AG09319 (cell line): Measurements from ENCODE around the gene RHOT1.

Experiments used
- DNase-seq: peaks from one replicate; pipeline ENCODE4 v3.0.0-alpha.2; 2010; ENCODE audit warnings: low read depth; ENCODE audit errors: extremely low read depth
- TF ChIP-seq, protein P1 (sequence below): IDR thresholded peaks from 2 replicates; pipeline ENCODE4 v1.5.1; 2011; ENCODE audit warnings: low read depth, mild to moderate bottlenecking, inconsistent platforms, low read length, moderate library complexity

Gene RHOT1

DNA sequence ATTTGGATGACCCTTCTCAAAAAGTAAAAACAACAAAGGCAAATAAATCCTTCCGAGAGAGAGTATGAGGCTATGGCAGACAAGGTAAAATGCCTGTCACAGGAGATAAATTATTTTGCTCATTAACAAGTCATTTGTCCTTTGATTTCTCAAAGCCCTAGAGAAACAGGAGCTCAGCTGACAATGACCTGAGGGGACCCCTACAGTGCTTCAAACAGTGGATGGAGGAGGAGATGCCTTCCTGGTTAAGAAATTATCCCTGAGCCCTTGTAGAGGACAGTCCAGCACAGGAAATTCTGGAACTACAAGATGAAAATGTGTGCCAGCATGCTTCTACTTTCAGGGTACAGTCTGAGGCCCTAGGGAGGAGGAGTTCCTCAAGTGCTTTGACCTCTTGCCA, 99.3 kb downstream of the RHOT1 start:
- TF ChIP-seq, protein P1, sequence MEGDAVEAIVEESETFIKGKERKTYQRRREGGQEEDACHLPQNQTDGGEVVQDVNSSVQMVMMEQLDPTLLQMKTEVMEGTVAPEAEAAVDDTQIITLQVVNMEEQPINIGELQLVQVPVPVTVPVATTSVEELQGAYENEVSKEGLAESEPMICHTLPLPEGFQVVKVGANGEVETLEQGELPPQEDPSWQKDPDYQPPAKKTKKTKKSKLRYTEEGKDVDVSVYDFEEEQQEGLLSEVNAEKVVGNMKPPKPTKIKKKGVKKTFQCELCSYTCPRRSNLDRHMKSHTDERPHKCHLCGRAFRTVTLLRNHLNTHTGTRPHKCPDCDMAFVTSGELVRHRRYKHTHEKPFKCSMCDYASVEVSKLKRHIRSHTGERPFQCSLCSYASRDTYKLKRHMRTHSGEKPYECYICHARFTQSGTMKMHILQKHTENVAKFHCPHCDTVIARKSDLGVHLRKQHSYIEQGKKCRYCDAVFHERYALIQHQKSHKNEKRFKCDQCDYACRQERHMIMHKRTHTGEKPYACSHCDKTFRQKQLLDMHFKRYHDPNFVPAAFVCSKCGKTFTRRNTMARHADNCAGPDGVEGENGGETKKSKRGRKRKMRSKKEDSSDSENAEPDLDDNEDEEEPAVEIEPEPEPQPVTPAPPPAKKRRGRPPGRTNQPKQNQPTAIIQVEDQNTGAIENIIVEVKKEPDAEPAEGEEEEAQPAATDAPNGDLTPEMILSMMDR, result no peak
- DNase-seq, result no peak

DNA sequence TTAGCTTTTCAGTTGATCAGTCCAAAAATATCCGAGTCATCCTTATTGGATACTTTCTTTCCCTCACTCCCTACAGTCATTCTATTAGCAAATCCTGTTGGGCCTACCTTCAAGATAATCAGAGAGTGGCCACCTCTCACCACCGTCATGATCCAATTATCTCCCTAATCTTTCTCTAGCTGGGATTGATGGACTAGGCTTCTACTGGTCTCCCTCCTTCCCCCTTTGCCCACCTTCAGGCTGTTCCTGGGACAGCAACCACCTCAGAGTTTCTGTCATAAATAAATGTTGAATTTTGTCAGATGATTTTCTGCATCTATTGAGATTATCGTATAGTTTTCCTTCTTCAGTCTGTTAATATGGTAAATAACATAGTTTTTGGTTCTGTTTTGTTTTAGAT, 107.2 kb downstream of the RHOT1 start:
- no peak for DNase-seq
- TF ChIP-seq, protein P1, result no peak

DNA sequence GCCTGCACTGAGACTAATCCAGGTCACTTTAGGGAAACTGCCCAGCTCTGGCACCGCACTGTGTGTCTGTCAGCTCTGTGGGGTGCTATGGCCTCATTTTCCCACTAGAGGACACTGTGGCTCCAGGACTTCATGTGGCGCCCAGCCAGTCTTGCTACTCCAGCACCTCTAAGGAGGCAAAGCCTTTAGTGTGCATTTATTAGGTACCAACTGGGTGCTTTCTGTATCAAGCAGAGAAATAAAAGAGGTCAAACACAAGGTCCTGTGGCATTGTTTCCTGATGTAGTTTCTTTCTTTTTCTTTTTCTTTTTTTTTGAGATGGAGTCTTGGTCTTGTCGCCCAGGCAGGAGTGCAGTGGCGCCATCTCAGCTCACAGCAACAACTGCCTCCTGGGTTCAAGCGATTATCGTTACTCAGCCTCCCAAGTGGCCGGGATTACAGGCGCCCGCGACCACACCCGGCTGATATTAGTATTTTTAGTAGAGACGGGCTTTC, 110.9 kb downstream of the RHOT1 start:
- DNase-seq, result peak; percentile 37
- TF ChIP-seq, protein P1, result peak; percentile 100

DNA sequence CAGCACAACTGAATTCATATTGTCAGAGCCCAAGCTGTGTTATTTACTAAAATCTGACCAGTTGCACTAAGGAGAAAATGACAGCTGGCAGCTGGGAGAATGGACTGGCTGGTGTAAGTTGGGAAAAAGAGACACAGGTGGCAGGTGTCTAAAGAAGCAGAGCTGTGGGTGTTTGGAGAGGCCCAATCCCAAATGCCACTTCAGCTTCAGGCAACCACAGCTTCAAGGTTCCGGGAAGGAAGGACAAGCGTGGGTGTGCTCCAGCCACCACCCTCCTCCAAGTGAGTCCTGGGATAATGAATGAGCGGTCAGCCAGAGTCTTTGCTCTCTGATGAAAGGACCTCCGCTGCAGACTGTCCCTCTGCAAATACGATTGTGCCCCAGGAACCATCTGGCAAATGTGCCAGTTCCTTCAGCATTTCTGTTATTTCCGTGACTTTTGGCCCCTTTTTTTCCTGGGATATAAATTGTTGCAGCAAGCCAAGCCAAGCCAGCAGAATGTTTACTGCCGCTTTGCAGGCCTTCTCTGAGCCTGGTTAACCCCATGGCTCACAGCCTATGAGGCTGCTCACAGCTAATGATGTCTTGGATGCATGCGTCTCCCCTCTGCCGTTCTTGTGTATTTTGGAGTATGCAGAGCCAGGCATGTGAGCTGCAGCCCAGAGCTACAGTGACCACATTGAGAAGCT, 113.9 kb downstream of the RHOT1 start:
- DNase-seq, result no peak

DNA sequence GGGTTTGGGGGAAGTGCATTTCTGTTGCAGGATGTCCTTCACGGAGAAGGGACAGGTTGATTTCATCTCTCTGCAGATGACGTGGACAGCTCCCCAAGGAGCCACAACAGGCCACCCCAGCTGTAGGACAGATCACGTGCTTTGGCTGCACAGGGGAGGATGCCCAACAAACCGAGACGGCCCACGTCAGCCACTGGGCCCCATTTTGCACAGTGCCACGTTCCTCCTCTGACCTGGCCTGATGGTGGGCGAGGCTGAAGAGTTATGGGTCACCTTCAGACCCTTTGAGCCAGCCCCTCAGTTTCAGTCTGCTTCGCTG, 114.4 kb downstream of the RHOT1 start:
- TF ChIP-seq, protein P1, result no peak

More for the DNA sequence above, 113.9 kb downstream of the RHOT1 start:
- TF ChIP-seq, protein P1, result no peak

DNA sequence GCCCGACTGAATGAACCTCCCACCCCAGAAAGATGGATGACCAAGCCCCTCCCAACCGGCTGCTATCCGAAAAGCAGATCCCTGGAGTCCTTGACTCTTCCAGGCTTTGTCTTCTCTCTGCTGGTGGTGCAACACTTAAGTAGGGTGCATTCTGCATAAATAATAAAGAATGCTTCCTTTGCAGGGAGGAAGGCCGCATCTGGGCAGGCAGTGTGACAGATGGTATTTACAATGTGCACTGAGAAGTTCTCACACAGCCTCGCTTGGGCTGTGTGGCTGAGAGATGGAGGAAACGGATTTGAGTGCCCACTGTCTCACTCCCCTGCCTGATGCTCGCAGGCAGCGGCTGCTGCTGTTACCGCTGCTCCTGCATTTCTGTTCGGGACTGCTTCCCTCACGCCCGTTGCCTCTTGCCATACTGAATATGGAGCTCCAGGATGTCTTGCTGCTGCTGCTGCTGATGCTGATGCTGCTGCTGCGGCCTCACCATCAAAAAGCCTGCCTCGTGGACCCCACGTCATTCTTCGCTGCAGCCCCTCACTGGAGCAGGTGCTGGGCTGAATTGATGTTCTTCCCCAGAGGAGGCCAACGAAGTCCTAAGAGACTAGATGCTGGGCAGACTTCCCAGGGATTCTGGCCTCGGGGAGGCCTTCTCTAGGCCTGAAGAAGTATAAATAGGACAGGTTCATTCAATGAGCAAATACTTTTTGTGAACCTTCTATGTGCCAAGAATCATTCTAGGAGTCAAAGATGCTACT, 116.3 kb downstream of the RHOT1 start:
- TF ChIP-seq, protein P1, result no peak
- DNase-seq, result no peak

More for the DNA sequence above, 114.4 kb downstream of the RHOT1 start:
- no peak for DNase-seq

DNA sequence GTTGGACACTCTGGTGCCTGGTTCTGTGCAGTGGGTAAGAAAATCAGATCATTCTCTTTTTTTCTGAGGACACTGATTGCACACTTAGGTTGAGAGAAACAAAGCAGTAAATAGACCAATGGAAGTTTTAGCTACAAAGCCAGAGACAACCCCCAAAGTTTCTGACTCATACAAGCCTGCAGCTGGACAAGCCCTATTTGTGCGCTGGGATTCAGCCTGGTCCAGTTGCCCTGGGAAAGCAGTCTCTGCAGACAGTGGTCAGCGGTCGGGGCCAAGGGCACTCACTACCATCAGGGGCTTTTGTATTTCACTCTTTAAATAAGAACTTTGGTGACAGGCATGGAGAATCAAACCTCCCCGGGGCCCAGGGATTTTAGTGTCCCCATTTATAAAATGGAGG, 117.3 kb downstream of the RHOT1 start:
- TF ChIP-seq, protein P1, result no peak

More for the DNA sequence above, 117.3 kb downstream of the RHOT1 start:
- DNase-seq, result no peak
